ENCODE data around the gene HSPBP1.

HSPBP1 gene

GRCh38 chr19:55321466-55322137 is 41.7 kb upstream of the HSPBP1 start:
- no peak overlapping the region for H3K4me3 ChIP-seq (ENCODE audit: severe bottlenecking)
- no peaks in the 10 kb centered on the region for H3K27me3 ChIP-seq (ENCODE audit: insufficient read depth, poor library complexity, severe bottlenecking)
- no peaks in the 10 kb centered on the region for H3K4me1 ChIP-seq (ENCODE audit: insufficient read depth, poor library complexity, severe bottlenecking)
- no peaks in the 10 kb centered on the region for H3K36me3 ChIP-seq (ENCODE audit: low read depth)
- H3K9me3 ChIP-seq (ENCODE audit: severe bottlenecking) = no peaks in the 10 kb centered on the region
- H3K27ac ChIP-seq (ENCODE audit: poor library complexity, severe bottlenecking) = no peak overlapping the region
- DNase-seq (ENCODE audit: low spot score) = no peak
- no peak for ATAC-seq (ENCODE audit: low read depth)
- no peak for TF ChIP-seq CTCF (IDR thresholded peaks at IDR 0.05; ENCODE audit: poor library complexity, severe bottlenecking)

DNA sequence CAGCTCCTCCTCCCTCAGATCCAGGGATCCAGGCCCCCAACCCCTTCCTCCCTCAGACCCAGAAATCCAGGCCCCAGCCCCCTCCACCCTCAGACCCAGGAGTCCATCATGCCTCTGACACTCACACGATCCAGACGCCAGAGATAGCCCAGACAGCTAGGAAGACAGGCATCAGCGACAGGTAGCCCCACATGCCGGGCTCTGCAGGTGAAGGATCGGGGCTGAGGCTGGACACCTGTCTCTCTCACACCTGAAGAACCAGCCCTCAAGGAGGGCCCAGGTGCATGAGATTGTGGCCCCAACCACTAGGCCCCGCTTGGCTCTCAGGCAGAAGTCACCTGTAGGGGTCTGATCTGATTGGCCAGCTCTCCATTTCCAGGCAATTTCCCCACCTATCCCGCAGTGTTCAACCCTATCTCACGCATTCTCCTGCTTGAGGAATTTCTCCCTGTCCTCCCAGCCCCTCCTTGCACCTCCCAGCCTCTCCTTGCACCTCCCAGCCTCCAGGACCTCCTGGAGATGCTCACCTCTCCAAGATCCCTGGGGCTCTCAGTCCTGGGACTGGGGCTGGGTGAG is 41.0 kb upstream of the HSPBP1 start:
- Histone ChIP-seq H3K4me1 (ENCODE audit: insufficient read depth, poor library complexity, severe bottlenecking) (no peaks in the 10 kb centered on the region), H3K9me3 (ENCODE audit: severe bottlenecking) (no peaks in the 10 kb centered on the region), H3K36me3 (ENCODE audit: low read depth) (no peaks in the 10 kb centered on the region), H3K4me3 (ENCODE audit: severe bottlenecking) (no peak overlapping the region), H3K27ac (ENCODE audit: poor library complexity, severe bottlenecking) (no peak overlapping the region), H3K27me3 (ENCODE audit: insufficient read depth, poor library complexity, severe bottlenecking) (no peaks in the 10 kb centered on the region)
- ATAC-seq (ENCODE audit: low read depth) (no peak), DNase-seq (ENCODE audit: low spot score) (no peak)
- TF ChIP-seq CTCF (IDR thresholded peaks at IDR 0.05; ENCODE audit: poor library complexity, severe bottlenecking) = no peak

- no peaks in the 10 kb centered on the region for H3K27me3 ChIP-seq (ENCODE audit: insufficient read depth, poor library complexity, severe bottlenecking)
- H3K27ac ChIP-seq (ENCODE audit: poor library complexity, severe bottlenecking) = no peak overlapping the region
- no peak overlapping the region for H3K4me3 ChIP-seq (ENCODE audit: severe bottlenecking)
- ATAC-seq (ENCODE audit: low read depth) = peak; percentile 81
- H3K36me3 ChIP-seq (ENCODE audit: low read depth) = no peaks in the 10 kb centered on the region
- H3K9me3 ChIP-seq (ENCODE audit: severe bottlenecking) = no peaks in the 10 kb centered on the region
- H3K4me1 ChIP-seq (ENCODE audit: insufficient read depth, poor library complexity, severe bottlenecking) = no peaks in the 10 kb centered on the region
- no peak for TF ChIP-seq CTCF (IDR thresholded peaks at IDR 0.05; ENCODE audit: poor library complexity, severe bottlenecking)
- DNase-seq (ENCODE audit: low spot score) = no peak
Observed at GRCh38 chr19:55319785-55320184, 39.9 kb upstream of the HSPBP1 start.

DNA sequence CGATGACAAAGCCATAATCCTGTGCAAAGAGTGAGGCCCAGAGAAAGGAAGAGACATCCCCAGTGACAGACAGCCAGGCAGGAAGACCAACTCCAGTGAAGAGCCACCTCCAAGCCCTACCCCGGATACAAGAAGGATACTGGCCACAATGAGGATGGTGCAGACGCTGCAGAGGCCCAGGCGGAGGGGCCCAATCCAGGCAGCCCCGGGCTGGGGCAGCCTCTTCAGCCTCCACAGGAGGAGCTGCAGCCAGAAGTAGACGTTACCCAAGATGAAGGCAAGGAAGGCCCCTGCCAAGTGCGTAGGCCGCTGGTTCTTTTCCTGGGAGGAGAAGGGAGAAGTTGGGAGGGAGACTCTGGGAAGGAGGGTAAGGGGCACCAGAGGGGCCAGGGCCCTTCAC is 36.7 kb upstream of the HSPBP1 start:
- no peak for ATAC-seq (ENCODE audit: low read depth)
- Histone ChIP-seq H3K4me3 (ENCODE audit: severe bottlenecking) (no peak overlapping the region), H3K36me3 (ENCODE audit: low read depth) (no peaks in the 10 kb centered on the region), H3K9me3 (ENCODE audit: severe bottlenecking) (no peaks in the 10 kb centered on the region), H3K27me3 (ENCODE audit: insufficient read depth, poor library complexity, severe bottlenecking) (no peaks in the 10 kb centered on the region), H3K4me1 (ENCODE audit: insufficient read depth, poor library complexity, severe bottlenecking) (no peaks in the 10 kb centered on the region), H3K27ac (ENCODE audit: poor library complexity, severe bottlenecking) (no peak overlapping the region)
- DNase-seq (ENCODE audit: low spot score) = no peak
- TF ChIP-seq CTCF (IDR thresholded peaks at IDR 0.05; ENCODE audit: poor library complexity, severe bottlenecking) = no peak

DNA sequence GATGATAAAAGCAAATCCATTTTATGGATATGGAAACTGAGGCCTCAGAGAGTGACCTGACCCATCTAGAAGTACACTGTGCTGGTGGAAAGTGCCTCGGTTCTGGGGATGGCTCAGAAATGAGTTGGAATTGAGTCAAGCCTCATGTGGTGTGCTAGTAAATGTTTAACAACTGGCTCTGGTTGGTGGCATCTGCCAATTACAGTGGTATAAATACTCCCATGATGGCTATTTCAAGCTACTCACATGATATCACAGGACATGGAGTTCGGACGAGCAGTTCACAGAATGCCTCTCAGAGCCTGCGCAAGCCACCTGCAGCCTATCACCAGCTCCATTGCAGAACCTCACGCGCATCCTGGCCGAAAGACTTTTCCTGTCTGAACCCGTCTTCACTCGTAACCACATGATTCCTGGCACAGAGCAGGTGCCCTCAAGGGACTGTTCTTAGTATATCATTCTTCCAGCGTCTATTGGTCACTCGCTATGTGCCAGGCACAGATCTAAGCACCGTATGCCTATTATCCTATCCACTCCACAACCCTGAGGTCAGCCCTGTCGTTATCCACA is 36.1 kb upstream of the HSPBP1 start:
- Histone ChIP-seq H3K27me3 (ENCODE audit: insufficient read depth, poor library complexity, severe bottlenecking) (no peaks in the 10 kb centered on the region), H3K36me3 (ENCODE audit: low read depth) (no peaks in the 10 kb centered on the region)
- TF ChIP-seq CTCF (IDR thresholded peaks at IDR 0.05; ENCODE audit: poor library complexity, severe bottlenecking) = no peak

More for the DNA sequence above, 36.1 kb upstream of the HSPBP1 start:
- Histone ChIP-seq H3K4me1 (ENCODE audit: insufficient read depth, poor library complexity, severe bottlenecking) (no peaks in the 10 kb centered on the region), H3K4me3 (ENCODE audit: severe bottlenecking) (no peak overlapping the region), H3K27ac (ENCODE audit: poor library complexity, severe bottlenecking) (no peak overlapping the region), H3K9me3 (ENCODE audit: severe bottlenecking) (no peaks in the 10 kb centered on the region)
- ATAC-seq (ENCODE audit: low read depth) (no peak; the same call in 2 of the 3 replicates), DNase-seq (ENCODE audit: low spot score) (no peak)
